Hematopoietic multipotent progenitor cell treated with erythropoietin and hydrocortisone succinate and interleukin-3 and kit ligand, for 4 days (in vitro differentiated cells): Measurements from ENCODE around the gene NFYB.
A peak's percentile ranks its signal among the peaks of the same experiment; 100 is the strongest.
"Not testable (repeated sequence)": the region's sequence is repeated elsewhere in the genome, so short reads cannot be mapped to it uniquely, and the experiment has no call there.

Experiments
- DNase-seq: peaks from one replicate; pipeline ENCODE4 v3.0.0-alpha.2; 2015

NFYB gene

DNA sequence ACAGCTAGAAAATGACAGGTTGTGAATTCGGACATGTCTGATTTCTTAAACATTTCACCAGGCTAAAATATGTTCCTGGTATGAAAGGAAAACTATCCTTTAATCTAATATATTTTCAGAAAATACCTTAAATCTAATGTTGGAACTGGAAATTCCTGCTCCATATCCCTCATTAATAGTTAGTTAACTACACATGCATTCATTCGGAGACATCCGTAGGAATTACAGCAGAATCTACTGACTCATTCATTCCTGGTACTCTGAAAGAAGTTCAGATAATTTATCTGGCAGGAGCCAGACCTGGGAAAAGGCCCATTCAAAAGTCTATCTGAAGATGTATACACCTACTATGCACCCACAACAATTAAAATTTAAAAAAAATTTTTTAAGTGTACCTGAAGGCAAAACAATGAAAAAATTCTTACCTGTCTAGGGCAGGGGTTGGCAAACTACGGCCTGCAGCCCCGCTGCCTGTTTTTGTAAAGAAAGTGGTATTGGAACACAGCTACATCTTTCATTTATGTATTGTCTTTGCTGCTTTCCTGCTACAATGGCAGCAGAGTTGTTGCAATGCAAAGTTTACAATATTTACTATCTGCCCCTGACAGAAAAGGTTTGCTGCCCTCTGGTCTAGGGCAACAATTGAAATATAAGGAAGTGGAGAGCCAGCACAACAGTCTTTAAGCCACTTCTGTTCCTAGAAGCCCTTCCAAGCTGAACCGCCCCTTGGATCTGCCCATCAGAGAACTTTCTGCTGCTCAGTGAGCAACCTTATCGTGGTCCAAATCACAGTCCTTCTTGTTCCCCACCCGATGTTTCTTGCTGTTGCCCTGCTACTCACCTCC, 17.9 kb upstream of the NFYB start:
- DNase-seq = no peak

DNA sequence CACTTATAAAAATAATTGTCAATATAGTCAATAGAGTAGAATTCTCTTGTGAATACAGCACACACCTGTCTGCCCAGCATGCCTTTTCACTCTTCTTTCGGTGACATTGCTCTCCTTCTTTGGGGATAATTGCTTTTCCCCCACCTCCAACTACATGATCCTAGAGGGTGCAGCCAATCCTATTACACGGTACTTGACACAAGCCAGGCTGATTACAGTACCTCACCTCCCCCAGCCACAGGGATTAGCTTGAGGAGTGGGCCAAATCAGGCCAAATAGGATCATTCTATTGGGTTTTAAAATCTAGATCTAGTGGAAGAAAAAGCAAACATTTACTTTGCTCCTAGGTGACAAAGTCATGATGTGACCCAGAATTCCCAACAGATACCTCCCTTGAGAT, 16.8 kb upstream of the NFYB start:
- DNase-seq = no peak

DNA sequence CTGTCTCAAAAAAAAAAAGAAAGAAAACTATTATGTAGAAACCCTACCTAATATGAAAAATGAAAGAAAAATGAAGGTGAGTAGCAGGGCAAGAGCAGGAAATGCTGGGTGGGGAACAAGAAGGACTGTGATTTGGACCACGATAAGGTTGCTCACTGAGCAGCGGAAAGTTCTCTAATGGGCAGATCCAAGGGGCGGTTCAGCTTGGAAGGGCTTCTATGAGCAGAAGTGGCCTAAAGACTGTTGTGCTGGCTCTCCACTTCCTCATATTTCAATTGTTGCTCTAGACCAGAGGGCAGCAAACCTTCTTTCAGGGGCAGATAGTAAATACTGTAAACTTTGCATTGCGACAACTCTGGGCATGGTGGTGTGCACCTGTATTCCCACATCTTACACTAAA, 16.3 kb upstream of the NFYB start:
- peak; percentile 74 for DNase-seq

DNA sequence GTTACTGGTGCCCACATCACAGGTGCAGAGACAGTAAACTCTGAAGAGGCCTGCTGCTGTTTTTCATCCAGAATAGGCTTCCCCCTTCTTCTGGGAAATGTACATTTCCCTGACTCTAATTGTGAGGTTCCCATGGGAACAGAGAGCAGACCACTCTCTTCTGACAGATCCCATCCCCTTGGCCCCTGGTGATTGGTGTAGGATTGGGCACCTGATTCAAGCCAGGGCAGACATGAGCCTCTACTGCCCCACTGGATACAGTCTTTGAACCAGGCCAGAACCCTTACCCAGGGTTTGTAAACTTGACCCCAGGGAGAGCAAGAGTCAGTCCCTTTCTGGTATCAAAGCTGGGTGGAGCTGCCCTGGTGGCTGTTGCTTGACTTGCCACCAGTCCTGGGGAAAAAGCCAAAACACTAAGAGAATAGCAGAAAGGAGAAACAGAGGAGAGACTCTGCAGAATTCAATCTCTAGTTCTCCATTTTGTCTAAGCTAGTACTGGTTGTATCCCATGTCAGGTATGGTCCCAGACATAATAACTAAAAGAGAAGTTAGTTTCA, 14.8 kb upstream of the NFYB start:
- DNase-seq = no peak

DNA sequence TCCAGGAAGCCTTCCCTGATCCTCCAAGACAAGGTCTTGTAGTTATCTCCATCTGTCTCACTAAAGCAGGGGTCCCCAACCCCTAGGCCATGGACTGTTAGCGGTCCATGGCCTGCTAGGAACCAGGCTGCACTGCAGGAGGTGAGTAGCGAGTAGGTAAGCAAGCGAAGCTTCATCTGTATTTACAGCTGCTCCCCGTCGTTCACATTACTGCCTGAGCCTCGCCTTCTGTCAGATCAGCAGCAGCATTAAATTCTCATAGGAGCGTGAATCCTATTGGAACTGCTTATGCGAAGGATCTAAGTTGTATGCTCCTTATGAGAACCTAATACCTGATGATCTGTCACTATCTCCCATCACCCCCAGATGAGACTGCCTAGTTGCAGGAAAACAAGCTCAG, 12.4 kb upstream of the NFYB start:
- no peak for DNase-seq

DNA sequence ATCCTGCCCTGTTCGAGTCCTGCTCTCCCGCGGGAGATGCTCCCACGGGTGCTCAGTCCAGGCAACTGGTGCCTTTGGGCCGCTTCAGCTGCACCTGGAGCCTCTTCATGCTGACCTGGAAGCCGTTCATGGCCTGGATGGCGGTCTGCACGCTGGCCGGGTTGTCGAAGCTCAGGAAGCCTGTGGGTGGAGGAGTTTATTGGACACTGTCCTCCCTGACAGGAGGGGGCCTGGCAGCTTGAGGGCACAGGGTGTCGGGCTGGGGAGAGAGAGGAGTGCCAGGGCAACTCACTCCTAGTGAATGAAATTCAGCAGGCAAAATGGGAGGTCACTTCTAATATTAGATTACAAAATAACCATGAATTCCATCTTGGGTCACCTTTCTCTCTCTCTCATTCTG, 9.3 kb upstream of the NFYB start:
- DNase-seq = no peak

DNA sequence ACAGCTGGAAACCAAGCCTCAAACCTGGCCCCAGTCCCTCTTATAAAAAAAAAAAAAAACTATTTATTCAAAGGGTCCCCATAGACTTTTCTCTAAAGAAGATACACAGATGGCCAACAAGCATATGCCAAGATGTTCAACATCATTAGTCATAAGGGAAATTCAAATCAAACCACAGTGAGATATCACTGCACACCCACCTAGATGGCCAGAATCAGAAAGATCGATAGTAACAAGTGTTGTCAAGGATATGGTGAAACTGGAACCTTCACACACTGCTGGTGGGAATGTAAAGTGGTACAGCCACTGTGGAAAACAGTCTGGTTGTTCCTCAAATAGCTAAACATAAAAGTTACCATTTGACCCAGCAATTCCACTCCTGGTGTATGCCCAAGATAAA, 5.9 kb upstream of the NFYB start:
- no peak for DNase-seq

DNA sequence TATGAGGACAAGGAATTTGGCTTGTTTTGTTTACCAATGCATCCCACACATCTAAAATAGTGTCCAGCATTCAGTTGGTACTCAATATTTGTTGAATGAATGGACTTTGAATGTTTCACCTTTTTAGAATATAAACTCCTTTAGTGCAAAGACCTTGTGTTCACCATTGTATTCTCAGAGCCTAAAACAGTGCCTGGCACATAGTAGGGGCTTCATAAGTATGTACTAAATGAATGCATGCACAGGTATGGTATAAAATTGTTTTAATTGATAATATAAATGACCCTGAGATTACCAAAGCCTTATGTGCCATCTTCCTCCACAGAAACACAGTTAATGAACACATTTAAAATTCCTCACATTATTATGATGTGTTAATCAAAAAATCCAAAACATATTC, 5.0 kb upstream of the NFYB start:
- DNase-seq = no peak

DNA sequence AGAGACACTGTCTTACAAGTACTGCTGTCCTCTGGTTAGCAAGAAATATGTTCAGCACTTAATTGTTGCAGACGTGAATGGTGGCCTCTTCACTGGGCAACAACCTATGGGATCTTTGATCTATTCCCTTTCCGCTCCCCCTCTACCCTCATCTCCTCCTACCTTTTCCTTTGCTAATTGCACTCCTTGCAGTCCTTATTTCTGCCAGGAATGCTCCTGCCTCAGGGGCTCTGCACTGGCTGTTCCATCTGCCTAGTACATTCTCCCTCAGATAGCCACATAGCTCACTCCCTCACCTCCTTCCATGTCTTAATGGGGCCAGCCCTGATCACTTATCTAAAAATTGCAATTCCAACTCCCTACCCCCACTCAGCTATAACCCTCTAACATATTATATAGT, 4.5 kb upstream of the NFYB start:
- no peak for DNase-seq

DNA sequence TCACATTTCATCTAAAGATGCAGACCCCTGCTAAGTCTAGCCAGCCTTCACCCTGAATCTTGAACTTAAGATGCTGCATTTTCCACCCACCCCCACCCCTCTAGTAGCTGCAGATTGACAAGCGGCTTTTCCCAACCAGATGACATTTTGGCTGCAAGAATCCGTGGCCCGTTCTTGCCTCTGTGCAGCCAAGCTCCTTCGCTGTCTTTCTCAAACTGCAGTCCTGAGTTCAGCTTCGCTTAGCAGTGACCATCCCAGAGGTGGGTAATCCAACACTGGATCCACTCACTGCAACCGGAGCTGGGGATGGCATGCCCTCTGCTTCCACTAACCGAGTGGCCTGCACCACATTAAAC, 765 bp upstream of the NFYB start:
- DNase-seq = peak; percentile 9

DNA sequence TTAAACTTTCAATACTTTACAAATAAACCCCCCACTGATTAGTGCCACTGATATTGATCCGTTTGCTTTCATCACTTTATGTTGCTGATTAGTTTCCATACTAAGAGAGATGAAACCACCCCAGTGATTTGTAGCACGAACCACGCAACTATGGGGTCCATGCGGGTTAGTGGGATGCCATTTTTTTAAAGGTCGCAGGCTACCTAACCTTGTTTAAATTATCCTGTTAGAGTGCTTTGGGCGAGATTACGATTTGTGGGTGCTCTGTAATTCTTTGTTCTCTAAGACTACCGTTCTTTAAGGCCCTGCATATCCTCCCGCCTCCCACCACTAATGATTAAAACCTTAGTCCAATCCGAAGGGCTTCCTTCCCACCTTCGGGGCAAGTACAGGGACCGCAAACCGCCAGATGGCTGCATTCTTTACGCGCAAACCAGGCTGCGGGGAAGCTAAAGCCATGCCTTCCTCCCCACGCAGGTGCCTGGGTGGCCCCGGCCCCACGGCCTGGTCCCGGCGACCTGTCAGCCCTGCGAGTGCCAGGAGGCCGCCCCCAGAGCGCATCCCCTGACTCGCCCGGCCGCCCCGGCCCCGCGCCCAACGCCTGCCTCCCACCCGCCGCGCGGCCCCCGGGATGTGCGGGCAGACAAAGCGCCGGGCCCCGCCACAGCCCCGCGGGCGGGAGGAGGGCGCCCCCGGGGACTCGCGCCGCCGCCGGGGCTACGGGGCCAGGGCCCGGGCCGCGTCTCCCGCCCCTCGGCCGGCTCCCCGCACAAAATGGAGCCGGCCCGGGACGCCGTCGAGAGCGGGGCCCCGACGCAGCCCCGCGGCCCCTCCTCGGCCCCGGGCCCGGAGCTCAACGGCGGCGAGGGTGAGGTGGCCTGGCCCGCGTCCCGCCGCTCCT, 759 bp downstream of the NFYB start:
- peak; percentile 80 for DNase-seq

DNA sequence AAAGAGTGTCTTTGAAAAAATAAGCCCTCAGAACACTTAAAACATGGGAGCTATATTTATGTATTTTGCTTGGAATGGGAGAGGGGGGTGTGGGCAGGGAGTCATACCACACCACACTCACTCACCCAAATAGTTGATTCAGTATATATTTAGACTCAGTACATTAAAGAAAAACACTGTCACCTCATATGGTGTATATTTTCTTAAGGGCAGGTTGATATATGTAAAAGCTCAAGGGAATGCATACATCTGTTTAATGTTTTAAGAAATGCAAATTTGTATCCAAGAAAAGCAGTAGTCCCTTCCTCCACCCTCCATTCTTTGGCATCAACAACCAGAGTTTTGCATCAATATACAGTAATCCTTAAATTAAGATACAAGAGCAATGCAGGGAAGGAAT, 1.4 kb downstream of the NFYB start:
- DNase-seq = peak; percentile 14

DNA sequence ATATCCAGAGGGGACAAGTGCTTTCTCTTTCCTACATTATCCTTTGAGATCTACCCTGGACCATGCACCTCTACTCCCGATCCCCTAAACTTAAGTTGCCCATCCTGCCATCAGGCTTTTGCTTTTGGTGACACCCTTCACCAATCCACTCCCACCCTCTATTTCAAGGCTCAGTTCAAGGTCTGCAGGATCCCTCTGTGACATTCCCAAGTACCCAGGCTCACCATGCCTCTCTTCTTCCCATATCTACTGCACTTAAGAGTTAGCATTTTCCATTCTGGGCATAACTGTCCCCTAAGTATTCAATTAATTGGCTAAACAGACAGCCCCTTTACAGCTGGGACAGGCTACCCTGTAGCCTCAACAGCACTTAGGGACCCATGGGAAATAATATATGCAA, 3.1 kb downstream of the NFYB start:
- DNase-seq = no peak

DNA sequence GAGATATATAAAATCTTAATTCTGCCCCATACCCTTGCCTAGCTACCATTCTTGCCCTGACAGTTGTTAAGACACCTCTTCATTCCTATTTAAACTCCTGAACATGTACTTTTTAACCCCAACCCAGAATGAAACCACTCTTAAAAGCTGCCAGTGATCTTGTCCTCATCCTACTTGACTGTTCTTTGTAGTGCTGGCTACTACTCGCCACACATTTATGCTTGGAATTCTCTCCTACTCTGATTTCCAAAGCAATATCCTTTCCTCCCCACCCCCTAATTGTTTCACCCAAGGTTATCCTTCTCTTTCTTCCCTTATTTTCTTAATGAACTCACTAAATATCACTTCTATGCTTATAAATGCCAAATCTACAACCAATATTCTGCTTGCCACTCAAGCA, 4.1 kb downstream of the NFYB start:
- no peak for DNase-seq

DNA sequence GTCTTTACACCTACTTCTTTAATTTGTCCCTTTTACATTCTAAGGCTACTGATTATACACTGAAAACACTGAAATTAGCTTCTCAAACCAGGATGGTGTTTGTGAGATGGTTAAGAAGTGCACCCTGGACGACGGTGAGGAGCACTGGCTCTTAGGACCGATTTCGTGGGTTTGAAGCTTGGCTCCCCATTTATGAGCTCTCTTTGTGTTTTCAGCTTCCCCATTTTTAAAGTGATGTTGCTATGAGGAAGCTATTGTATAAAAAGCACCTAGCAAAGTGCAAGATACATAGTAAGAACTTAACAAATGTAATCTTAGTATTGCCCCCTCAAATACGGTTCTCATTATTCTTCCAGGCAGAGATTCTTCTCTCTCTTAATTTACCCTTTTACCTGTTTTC, 4.7 kb downstream of the NFYB start:
- DNase-seq = peak; percentile 45

DNA sequence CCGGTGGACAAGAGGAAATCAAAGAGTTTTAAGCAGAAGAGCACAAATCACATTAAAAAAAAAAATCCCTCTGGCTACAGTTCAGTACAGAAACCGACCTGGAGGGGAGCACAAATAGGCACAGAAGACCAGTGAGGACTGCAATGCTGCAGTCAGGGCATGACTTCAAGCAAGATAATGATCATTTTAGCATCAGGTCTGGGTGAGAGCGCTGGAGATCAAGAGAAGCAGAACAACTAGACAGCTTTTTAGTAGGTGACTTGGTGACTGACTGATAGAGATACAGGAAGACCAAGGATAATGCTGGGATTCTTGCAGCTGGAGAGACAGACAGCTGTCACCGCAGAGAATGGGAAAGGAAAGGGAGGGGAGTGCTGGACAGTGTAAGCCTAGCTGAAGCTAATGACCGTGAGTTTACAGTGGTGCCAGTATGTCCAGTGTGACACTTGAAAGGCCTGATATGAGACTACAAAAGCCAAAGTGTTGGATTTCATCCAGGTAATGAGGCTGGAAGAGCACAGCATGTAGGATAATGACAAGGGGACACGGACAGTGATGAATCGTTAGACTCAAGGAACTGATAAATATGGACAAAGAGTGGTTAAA, 5.6 kb downstream of the NFYB start:
- DNase-seq = peak; percentile 21

DNA sequence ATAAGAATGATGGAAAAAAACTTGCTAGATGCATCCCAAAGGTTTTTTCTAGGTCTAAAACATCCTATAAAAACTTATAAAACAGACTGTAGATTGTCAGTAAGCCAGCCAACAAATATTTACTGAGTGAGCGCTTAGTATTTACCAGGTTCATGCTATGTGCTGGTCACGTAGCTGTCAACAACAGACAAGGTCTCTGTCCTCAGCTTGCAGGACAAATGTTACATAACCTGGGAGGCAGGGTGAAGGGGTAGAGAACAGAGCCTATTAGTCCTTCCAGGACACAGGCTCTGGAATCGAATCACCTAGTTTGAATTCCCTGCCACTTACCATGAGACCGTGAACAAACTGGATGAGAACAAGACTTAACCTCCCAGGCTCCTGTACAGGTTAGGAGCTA, 6.4 kb downstream of the NFYB start:
- DNase-seq = no peak

DNA sequence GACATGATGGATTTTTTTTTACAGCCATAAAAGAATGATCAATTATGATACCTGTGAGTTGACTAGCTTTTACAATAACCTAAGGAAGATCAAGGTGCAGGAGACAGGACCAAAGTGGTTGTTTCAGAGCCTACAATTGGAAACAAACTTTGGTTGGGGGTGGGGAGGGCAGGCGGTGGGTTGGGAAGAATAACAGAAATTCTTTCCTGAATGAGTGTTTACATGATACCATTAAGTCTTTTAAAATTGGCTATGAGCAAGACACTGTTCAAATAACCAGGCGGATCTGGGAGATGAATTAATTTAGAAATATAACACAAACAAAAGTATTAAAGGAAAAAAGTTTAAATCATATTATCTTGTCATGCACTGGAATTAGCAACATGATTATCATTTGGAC, 7.2 kb downstream of the NFYB start:
- no peak for DNase-seq

DNA sequence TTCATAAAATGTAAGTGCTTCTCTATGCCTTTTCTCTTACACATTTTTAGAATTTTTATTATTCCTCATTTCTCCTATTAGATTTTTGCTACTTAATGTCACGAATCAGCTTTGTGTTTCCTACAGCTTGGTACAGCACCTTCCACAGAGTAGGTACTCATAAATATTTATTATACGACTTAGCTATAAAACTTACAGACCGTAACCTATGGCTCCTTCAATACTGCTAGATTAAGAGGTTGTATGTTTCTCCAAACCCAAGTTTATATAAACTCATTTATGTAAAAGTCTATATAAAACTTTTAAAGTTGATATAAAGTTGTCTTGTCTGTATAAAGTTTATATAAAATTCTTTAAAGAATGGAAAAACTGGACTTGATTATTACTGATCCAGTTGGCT, 11.5 kb downstream of the NFYB start:
- DNase-seq = no peak

DNA sequence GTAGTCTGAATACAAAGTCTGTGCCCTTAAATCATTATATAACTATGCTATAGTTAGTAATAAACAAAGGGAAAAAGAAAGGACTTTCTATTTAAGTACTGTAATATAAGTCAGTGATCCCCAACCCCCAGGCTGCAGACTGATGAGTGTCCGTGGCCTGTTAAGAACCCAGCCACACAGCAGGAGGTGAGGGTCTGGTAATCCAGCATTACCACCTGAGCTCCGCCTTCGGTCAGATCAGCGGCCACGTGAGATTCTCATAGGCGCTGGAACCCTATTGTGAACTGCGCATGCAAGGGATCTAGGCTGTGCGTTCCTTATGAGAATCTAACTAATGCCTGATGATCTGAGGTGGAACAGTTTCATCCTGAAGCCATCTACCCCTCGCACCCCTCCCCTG, 15.7 kb downstream of the NFYB start:
- no peak for DNase-seq

DNA sequence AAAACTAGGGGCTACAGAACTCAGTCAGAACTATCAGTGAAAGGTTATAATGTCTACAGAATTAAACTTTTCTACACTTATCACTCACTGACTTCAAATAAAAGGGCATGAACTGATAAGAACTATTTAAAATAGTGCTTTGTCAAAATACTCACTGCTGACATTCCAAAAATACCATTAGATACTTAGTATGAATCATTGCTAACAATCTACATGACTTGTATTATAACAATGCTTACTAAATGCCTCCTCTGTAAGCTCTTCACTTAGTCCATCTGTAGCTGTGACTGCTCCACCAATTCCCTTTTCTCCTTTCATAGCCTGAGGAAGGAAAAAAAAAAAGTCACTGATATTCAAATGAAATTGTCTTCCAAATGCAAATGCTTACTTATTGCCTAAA, 17.0 kb downstream of the NFYB start:
- no peak for DNase-seq

DNA sequence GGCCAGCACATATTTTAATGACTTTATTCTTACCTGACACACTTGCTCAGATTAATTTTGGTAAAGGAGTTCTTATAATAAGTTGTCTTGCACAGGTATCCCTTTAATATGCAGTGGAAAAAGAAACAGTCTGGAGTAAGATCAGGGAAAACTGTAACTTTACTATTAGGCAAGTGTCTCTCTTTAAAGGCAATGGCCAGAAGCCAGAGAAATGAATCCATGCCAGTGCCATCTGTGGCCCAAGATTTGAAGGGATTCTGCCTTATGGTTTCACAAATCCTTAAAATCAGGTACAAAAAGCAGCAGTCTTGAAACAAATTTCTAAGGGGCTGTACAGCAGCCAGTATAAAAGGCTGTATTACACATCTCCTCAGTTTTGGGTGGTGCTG, 22.4 kb downstream of the NFYB start:
- DNase-seq = no peak

DNA sequence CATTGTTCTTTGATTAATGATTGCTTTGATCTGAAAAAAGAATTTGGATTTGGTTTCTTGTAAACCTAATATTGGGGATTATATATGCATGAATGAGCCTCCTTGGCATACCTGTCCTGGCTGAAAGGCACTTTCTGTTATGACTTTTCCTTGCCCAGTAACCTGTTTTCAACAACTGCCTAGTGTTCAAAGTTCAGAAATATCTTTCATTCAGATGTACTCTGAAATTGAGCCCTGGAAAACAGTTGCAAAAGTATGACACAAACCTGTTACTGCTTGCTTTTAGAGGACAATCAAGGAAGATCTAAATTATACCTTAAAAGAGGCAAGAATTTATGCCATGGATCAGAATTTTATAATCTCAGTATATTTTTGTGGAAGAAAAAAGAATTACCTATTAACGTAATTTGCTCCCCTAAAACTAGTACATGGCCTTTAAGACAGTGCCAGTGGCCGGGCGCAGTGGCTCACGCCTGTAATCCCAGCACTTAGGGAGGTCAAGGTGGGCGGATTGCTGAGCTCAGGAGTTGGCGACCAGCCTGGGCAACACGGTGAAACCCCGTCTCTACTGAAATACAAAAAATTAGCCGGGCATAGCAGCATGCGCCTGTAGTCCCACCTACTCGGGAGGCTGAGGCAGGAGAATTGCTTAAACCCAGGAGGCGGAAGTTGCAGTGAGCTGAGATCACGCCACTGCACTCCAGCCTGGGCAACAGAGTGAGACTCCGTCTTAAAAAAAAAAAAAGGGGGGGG, 23.0 kb downstream of the NFYB start:
- DNase-seq = not testable (repeated sequence)
